ENCODE data around the gene PCP4L1.

- TF ChIP-seq CTCF (conservative IDR thresholded peaks at IDR 0.05) = no peak
- no peak for TF ChIP-seq ZFX (IDR thresholded peaks at IDR 0.05)
Observed at GRCh38 chr1:161285521-161285920, 27.0 kb downstream of the PCP4L1 start.

All from C4-2B (cell line).